GM12891 (cell line): Measurements from ENCODE around the gene KLF16.

Experiments
- POLR2A ChIP-seq: IDR thresholded peaks from 2 replicates; pipeline ENCODE4 v1.6.1; 2011; ENCODE audit warnings: low read depth, low read length, control low read depth
- POLR2AphosphoS5 ChIP-seq: IDR thresholded peaks from 2 replicates; pipeline ENCODE4 v1.6.1; 2011; ENCODE audit warnings: low read depth, low read length, control low read depth

- TF ChIP-seq POLR2AphosphoS5 (peak; percentile 38; the same call in 1 of the 2 replicates), POLR2A (no peak)
Observed at GRCh38 chr19:1837625-1838105, 25.7 kb downstream of the KLF16 start.
